Testis (tissue), 2 donors: ENCODE data around the gene FOXO6.

Experiments used
- POLR2A ChIP-seq: fragments of 450-650 bp; IDR thresholded peaks from one replicate; pipeline ENCODE4 v1.6.1; 2017; ENCODE audit warnings: antibody characterized with exemption, mild to moderate bottlenecking, moderate library complexity
- TF ChIP-seq, protein P1 (sequence below), 3 experiments: fragments of 450-650 bp in 2 of 3; fragments of 200-600 bp in 1 of 3; sonication (generic) in 1 of 3; IDR thresholded peaks; one replicate each; pipeline ENCODE4 v1.5.1; 2016 to 2019; ENCODE audit warnings: antibody characterized with exemption in 3 of 3, mild to moderate bottlenecking in 2 of 3, moderate library complexity in 1 of 3

- TF ChIP-seq, protein P1, sequence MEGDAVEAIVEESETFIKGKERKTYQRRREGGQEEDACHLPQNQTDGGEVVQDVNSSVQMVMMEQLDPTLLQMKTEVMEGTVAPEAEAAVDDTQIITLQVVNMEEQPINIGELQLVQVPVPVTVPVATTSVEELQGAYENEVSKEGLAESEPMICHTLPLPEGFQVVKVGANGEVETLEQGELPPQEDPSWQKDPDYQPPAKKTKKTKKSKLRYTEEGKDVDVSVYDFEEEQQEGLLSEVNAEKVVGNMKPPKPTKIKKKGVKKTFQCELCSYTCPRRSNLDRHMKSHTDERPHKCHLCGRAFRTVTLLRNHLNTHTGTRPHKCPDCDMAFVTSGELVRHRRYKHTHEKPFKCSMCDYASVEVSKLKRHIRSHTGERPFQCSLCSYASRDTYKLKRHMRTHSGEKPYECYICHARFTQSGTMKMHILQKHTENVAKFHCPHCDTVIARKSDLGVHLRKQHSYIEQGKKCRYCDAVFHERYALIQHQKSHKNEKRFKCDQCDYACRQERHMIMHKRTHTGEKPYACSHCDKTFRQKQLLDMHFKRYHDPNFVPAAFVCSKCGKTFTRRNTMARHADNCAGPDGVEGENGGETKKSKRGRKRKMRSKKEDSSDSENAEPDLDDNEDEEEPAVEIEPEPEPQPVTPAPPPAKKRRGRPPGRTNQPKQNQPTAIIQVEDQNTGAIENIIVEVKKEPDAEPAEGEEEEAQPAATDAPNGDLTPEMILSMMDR (IDR thresholded peaks at IDR 0.05) = no peak
- no peak for TF ChIP-seq POLR2A
Measured at GRCh38 chr1:41399145-41399795, 38.0 kb downstream of the FOXO6 start.
